GM21529 (cell line): ENCODE data around the gene YPEL5.
"Not testable (repeated sequence)": the region's sequence is repeated elsewhere in the genome, so short reads cannot be mapped to it uniquely, and the experiment has no call there.

Experiments
- ATAC-seq: cut with Tn5 transposase; IDR thresholded peaks from one replicate; pipeline ENCODE4 v1.9.1; 2021; ENCODE audit not compliant: unreplicated experiment

Gene YPEL5

DNA sequence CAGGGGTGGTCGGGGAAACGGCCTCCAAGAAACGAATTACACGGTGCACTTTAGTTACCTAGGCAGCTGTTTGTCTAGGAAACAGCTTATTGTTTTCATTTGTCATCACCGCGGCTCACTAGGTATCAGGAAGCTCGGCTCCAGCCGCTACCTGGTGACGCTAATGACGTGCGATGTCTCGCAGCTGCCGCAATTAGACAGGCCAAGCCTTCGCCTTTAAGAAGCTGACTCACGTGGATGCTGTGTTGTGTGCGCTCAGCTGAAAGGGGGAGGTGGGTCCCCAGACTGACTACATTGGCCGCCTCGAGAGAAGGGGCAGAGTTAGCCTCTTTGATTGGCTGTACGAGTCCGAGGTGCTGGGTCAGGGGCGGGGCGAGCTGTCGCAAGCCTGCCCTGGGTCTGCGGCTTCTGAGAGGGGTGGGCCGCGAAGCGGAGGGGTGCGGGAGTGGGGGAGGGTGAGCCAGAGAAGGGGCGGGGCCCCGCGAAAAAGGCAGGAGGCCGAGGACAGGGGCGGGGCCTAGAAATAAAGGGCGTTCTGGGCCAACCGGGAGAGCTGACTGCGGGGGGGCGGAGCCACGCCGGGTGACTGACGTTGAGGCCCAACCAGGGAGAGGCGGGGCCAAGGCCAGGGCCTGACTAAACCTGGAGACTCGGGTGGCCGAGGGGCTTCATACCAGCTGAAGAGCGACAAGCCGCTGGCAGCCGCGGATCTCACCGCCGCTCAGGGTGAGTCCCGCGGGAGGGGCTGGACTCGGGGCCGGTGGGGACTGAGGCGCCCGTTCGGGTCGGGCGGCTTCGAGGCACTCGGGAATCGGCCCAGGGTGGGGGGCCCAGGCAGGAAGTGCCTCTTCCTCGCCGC is at the start of gene YPEL5:
Gene YPEL5 (plus strand): TSS at position 671 of the 859 bp plus-strand sequence. CDS start 9,645 bp downstream, outside the sequence.
- peak; percentile 91 for ATAC-seq

DNA sequence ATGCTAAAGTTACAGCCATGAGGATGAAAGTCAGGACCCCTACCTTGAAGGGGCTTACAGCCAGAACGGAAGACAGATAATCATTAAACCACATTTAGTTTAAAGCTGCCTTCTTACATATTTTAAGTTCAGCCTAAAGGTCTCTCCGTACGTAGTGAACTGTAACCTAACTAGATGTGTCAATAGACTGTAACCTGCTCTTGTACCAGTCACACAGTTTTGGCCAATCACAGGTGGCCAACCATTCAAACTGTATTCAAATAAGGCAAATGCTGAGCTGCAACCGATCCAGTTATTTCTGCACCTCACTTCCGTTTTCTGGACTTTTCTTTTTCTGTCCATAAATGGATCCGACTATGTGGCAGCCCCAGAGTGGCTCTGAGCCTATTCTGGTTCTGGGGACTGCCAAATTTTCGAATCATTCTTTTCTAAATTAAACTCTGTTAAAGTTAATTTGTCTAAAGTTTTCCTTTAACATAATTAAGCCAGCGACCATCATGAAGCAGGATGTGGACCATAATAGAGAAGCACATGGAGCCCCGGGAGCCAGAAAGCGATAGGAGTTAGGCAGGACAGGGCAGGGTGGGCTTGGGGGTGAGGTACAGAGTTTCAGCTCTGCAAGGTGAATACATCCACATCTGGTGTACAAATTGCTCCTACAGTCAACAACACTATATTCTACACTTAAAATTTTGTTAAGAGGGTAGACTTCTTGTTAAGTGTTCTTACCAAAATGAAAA is 48.4 kb upstream of the YPEL5 start:
- ATAC-seq = no peak

- ATAC-seq = not testable (repeated sequence)
Measured at GRCh38 chr2:30099366-30099765, 47.4 kb upstream of the YPEL5 start.

DNA sequence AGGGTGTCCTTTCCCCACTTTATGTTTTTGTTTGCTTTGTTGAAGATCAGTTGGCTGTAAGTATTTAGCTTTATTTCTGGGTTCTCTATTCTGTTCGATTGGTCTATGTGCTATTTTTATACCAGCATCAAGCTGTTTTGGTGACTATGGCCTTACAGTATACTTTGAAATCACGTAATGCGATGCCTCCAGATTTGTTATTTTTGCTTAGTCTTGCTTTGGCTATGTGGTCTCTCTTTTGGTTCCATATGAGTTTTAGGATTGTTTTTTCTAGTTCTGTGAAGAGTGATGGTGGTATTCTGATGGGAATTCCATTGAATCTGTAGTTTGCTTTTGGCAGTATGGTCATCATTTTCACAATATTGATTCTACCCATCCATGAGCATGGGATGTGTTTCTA is 46.1 kb upstream of the YPEL5 start:
- not testable (repeated sequence) for ATAC-seq

GRCh38 chr2:30104307-30104706 is 42.5 kb upstream of the YPEL5 start:
- ATAC-seq = no peak

GRCh38 chr2:30105556-30105955 is 41.3 kb upstream of the YPEL5 start:
- ATAC-seq = no peak

- ATAC-seq = no peak
Measured at GRCh38 chr2:30106543-30106942, 40.3 kb upstream of the YPEL5 start.

DNA sequence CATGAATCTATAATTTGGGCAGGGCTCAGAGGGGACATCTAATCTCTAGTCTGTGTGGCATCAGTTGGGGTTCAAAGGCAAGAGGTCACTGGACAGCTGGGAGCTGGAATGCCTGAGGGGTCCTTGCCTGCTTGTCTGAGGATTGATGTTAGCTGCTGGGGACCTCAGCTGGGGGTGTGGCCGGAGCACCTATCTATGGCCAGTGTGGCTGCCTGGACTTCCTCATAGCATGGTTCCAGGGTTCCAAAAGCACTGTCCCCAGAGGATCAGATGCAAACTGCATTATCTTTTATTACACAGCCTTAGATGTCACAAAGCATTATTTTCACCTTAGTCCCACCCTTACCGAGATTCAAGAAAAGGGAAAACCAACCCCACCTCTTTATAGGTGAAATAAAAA is 38.6 kb upstream of the YPEL5 start:
- no peak for ATAC-seq

DNA sequence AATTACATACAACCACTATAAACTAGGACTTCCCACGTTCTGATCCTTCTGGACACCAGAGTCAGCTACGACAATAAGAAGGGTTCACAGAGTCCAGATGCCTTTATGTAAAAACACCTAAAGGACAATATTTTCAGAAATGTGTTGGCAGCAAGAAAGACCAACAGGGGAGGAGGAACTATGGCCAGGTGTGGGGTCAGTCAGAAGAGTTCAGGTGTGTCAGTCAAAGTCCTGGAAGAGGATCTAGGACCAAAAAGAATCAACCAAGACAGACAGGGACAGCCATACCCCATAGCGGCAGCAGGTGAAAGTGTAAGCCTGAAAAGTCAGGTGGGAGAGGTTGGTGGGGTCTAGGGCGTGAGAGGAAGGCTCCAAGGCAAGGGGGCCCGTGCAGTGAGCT is 38.0 kb upstream of the YPEL5 start:
- ATAC-seq = no peak

GRCh38 chr2:30109856-30110255 is 37.0 kb upstream of the YPEL5 start:
- ATAC-seq = no peak

DNA sequence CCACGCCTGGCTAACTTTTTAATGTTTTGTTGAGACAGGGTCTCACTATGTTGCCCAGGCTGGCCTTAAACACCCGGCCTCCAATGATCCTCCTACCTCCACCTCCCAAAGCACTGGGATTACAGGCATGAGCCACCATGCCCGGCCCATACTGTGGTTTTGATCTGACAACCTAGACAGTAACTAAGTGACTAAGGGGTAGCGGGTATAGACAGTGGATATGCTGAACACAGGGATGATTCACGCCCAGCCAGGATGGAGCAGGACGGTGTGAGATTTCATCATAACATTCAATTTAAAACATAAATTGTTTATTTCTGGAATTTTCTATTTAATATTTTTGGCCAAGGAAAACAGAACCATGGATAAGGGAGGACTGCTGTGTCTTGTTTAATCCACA is 36.0 kb upstream of the YPEL5 start:
- no peak for ATAC-seq

DNA sequence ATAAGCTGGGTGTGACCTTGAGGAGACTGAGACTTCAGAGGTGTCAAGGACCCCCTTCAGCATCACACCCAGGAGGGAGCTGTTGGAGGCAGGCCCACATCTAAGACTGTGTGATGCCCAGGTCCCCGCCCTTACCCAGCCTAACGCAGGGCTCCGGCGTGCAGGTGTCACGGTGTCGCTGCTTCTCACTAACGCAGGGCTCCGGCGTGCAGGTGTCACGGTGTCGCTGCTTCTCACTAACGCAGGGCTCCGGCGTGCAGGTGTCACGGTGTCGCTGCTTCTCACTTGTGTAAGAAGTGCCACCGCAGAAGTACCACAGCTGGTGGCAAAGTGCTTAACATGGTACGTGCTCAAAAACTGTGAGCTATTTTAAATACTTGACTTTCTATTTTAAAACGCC is 35.6 kb upstream of the YPEL5 start:
- ATAC-seq = not testable (repeated sequence)

GRCh38 chr2:30112561-30112960 is 34.2 kb upstream of the YPEL5 start:
- ATAC-seq = no peak

GRCh38 chr2:30113617-30114293 is 33.1 kb upstream of the YPEL5 start:
- ATAC-seq = no peak

DNA sequence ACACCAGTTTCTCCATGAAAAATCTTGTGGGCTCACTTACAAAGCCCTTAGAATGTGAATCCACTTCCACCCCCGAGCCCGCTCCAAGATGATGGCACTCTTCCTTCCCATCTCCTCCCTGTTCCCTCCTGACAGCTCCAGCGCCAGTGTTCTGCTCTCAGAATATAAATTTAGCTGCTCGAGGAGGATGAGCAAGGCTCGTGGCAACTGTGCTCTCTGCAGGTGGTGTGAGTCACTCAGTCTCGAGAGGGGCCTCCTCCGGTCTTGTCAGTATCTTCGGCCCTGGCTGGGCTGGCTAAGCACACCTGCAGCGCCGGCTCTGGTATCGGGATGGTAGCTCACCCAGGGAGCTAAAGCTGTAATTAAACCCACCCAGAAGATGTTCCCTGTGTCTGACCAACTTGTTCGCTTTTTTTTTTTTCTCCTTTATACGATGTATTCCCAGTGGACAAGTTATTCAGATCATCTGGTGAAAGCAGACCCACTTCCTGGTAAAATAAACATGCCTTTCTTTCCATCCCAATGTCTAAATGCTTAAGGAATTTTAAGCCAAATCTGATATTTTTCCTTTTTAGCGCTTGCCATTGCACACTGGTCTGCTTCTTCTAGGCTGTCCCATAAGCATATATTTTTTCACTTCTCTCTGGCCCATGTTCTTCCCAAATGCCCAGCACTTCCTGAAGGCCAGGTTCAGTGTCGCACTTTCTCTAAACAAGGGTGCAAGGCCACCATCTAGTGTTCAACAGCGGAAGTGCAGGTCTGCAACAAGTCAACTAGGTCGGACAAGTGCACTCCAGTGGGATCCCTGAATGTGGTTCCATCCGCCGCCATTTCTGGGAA is 31.4 kb upstream of the YPEL5 start:
- no peak for ATAC-seq

GRCh38 chr2:30115981-30116285 is 30.9 kb upstream of the YPEL5 start:
- ATAC-seq = no peak

DNA sequence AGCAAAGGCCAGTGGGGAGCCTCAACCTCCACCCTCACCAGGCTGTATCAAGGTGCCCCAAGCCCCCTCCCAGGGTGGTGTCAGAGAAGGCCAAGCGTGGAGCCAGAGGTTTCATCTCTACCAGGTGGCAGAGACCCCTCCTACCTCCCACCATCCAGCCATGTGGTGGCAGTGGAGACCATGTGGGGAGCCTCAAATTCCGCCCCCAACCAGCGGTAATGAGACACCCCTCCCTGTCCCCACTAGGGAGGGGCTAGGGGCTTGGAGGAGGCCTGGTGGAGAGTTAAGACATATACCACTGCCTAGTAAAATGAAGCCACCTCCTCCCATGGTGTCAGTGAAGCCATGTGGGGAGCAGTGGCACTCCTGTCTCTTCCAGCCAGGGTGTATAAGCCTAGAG is 24.4 kb upstream of the YPEL5 start:
- ATAC-seq = no peak

GRCh38 chr2:30127016-30127893 is 19.6 kb upstream of the YPEL5 start:
- no peak for ATAC-seq

DNA sequence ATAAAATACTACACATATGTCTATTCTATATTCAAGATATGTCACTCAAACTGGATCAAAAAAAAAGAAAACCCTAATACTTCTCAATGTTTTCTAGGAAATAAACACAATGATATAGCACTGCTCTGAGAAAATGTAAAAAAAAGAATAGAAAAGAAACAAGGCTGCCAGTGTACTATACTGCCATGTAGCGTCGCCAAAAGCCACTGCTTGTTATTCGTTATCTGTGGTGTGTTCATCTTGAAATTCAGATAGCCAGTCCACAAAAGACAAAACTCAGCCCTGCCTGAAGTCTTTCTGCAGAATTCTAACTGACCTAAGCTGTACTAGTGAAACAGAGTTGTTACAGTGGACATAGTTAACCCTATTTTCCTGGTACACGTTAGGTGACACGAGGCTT is 12.2 kb upstream of the YPEL5 start:
- ATAC-seq = no peak

GRCh38 chr2:30135541-30135940 is 11.3 kb upstream of the YPEL5 start:
- no peak for ATAC-seq
